Measurements from ENCODE around the gene MAP2K3.

Gene MAP2K3

DNA sequence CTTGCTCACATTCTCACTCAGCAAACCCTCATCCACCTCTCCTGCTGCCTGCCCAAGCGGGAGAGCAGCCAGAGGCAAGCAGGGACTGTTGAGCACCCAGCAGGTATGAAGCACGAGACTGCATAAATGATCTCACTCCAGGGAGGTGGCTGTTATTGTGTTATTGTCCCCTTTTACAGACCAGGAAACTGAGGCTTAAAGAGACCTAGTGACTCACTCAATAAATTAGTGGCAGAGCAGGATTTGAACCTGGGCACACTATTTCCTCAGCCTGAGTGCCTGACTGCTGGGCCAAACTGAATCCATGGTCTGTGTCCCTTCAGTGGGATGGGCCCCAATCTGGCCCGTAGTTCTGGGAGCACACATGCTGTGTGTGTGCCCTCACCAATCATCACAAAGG, 12.3 kb upstream of the MAP2K3 start:
- Mint-ChIP-seq H3K4me3 (no peak overlapping the region), H3K27ac (no peak overlapping the region), H3K27me3 (ENCODE audit: low read depth, poor library complexity) (peaks cover 51% of the 10 kb centered on the region), H3K36me3 (ENCODE audit: low read depth) (no peaks in the 10 kb centered on the region), H3K9me3 (no peaks in the 10 kb centered on the region), H3K4me1 (peaks cover 11% of the 10 kb centered on the region)
- no peak for DNase-seq
- TF ChIP-seq CTCF (IDR thresholded peaks at IDR 0.05): no peak

GRCh38 chr17:21272881-21273792, 11.4 kb upstream of the MAP2K3 start:
- H3K27me3 Mint-ChIP-seq (ENCODE audit: low read depth, poor library complexity): peaks cover 60% of the 10 kb centered on the region
- no peaks in the 10 kb centered on the region for H3K36me3 Mint-ChIP-seq (ENCODE audit: low read depth)
- peaks cover 11% of the 10 kb centered on the region for H3K4me1 Mint-ChIP-seq
- no peak overlapping the region for H3K27ac Mint-ChIP-seq
- no peak for TF ChIP-seq CTCF (IDR thresholded peaks at IDR 0.05)
- no peaks in the 10 kb centered on the region for H3K9me3 Mint-ChIP-seq
- DNase-seq: no peak
- no peak overlapping the region for H3K4me3 Mint-ChIP-seq

DNA sequence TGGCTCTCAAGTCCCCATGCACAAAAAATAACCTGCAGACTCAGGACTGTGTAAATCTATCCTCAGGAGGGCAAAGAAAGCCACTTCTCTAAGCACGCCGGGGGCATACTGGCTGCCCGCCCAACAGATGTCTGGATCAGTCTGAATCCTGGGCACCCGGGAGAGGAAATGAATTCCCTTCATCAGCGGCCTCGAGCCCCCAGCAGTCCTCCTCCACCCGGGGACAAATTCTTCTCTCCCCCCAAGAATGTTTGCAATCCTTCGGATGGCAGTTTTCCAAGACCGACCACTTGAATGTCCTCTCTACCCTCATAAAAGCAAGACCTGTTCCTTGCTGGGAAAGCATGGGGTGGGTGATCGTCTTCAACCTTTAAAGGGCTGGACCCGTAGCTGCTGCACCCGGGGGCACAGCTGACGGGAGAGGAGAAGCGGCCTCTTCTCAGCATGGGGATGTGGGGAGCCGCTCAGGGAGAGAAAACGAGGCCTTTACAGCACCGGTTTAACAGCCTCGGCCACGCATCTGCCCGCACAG, 9.4 kb upstream of the MAP2K3 start:
- no peak for DNase-seq
- Mint-ChIP-seq H3K4me3 (peak overlapping the region; percentile 89), H3K9me3 (no peaks in the 10 kb centered on the region), H3K27me3 (ENCODE audit: low read depth, poor library complexity) (peaks cover 70% of the 10 kb centered on the region), H3K27ac (no peak overlapping the region), H3K4me1 (peaks cover 11% of the 10 kb centered on the region), H3K36me3 (ENCODE audit: low read depth) (no peaks in the 10 kb centered on the region)
- no peak for TF ChIP-seq CTCF (IDR thresholded peaks at IDR 0.05)

- H3K4me3 Mint-ChIP-seq: peak overlapping the region; percentile 89
- peak; percentile 99 for DNase-seq
- no peaks in the 10 kb centered on the region for H3K36me3 Mint-ChIP-seq (ENCODE audit: low read depth)
- no peak overlapping the region for H3K27ac Mint-ChIP-seq
- H3K9me3 Mint-ChIP-seq: no peaks in the 10 kb centered on the region
- H3K4me1 Mint-ChIP-seq: peaks cover 11% of the 10 kb centered on the region
- peaks cover 76% of the 10 kb centered on the region for H3K27me3 Mint-ChIP-seq (ENCODE audit: low read depth, poor library complexity)
- no peak for TF ChIP-seq CTCF (IDR thresholded peaks at IDR 0.05)
Observed at GRCh38 chr17:21275579-21276263, 8.8 kb upstream of the MAP2K3 start.

DNA sequence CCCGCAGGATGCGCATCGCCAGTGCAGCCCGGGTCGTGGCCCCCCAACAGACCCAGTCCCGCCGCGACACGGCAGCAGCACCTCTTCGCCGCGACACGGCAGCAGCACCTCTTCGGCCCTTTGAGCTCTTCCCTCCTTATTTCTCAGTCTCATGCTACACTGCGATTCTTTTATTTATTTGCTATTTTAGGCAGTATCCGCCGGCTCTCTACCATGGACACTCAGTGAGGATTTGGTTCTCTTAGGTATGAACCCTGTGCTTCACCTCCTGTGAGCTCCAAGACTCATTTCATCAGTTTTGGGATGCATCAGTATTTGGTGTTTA, 8.3 kb upstream of the MAP2K3 start:
- DNase-seq: no peak
- Mint-ChIP-seq H3K4me3 (peak overlapping the region; percentile 89), H3K27me3 (ENCODE audit: low read depth, poor library complexity) (peaks cover 82% of the 10 kb centered on the region), H3K9me3 (no peaks in the 10 kb centered on the region), H3K4me1 (peaks cover 11% of the 10 kb centered on the region), H3K27ac (peak overlapping the region; percentile 38), H3K36me3 (ENCODE audit: low read depth) (no peaks in the 10 kb centered on the region)
- TF ChIP-seq CTCF (IDR thresholded peaks at IDR 0.05): no peak
